HG03571 (cell line): ENCODE data around the gene ALDH1A2.

Experiments used
- ATAC-seq: cut with Tn5 transposase; IDR thresholded peaks from one replicate; pipeline ENCODE4 v1.9.1; 2021; ENCODE audit not compliant: unreplicated experiment

ALDH1A2 gene

DNA sequence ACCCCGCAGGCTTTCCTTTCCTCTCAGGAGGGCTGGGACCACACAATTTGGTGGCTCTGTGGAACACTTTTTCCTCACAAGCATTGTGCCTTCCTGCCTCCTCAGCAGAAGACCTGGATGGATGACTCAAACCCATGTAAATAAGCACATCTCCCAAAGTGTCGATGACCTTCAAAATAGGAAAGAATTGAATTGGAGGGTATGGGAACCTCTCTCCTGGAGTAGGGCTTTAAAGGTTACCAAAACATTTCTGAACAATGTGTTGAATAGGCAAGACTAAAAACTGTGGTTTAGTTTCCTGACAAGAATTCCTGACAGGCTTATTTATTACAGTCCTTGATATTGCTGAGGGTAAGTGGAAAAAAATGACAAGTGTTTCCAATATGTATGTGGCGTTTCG, 118.2 kb downstream of the ALDH1A2 start:
- ATAC-seq = no peak

DNA sequence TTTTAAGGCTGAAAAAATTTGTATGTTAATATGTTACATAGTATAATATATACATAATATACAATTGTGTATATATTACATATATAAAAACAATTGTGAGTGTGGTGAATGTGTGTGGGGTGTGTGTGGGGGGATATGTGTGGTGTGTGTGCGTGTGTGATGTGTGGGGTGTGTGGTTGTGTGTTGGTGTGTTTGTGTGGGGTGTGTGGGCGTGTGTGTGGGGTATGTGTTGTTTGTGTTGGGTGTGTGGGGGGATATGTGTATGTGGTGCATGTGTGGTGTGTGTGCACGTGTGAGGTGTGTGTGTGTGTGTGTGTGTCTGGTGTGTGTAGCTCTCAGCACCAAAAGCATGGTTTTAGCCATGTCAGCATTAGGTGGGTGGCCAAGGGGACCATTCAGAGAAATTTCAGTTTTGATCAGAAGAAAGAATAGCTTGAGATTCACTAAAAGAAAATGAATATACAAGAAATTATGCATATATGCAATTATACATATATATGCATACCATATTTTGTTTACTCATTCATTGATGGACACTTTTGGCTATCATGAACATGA, 118.9 kb downstream of the ALDH1A2 start:
- no peak for ATAC-seq

DNA sequence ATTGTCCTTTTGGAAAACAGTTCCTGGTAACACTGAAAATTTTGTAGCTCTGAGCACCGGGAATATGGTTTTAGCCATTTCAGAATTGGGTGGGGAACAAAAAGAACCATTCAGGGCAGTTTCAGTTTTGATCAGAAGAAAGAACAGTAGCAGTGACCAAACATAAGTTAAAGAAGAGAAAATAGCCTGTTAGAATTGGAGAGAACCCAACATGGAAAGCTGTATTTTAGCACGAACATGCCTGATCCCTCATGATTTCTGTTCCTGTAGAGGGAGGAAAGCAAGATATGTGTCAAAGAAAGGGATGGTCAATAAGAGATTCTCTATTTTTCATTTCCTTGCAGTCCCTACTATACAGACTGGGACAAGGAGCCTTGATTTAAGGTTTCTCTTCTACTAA, 119.9 kb downstream of the ALDH1A2 start:
- no peak for ATAC-seq

GRCh38 chr15:57943754-57944420, 121.6 kb downstream of the ALDH1A2 start:
- ATAC-seq = no peak

DNA sequence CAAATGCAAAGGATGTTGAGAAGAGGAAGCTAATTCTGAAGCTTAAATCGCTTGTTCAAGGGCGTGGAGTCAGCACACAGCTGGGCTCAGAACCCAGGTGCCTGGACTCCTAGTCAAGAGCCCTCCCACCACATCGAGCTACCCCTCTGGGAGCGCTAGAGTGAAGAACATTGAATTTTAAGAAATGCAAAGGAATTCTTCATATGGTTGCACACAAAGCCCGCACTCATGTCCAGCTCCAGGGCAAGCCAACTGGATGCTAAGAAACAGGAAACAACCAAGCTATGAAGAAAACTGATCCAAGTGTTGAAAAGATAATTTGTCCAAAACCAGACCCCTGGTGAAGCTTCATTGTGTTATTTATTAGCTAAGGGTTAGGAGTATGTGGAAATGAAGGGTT, 122.3 kb downstream of the ALDH1A2 start:
- ATAC-seq = no peak

- ATAC-seq = no peak
These were observed 123.7 kb downstream of the ALDH1A2 start for GRCh38 chr15:57941816-57942215.

DNA sequence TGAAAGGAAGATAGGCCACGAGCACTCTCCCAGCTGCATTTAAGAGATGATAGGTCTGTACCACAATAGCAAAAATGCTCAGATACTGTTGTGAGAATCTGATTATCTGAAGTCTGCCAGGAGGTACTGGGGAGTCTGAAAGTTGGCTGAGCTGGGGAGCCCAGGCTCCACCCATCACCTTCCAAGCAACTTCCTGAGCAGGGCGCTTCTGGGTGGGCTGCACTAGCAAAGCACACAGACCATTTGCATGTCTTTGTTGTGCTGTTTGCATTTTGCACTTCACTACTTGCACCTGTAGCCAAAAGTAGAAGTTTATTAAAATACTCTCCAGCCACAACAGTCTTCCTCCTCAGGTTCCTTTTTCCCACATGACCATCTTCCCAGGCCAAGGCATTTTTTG, 133.2 kb downstream of the ALDH1A2 start:
- no peak for ATAC-seq

DNA sequence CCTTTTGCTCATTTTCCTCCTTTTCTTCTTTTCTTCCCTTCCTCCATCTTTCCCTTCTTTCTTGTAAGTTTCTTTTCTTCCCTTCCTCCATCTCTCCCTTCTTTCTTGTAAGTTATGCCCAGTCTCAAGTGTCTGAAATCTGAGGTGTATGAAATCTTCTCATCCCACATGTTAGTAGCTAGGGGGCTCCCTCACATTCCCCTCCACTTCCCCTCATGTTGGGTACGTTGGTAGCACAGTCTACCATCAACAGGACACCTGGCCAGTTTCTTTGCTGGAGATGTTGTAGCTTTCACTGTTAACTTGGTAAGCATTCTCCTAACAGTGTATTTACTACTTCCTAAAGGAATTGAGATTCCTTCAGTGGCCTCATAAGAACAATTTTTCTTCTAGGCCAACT, 133.9 kb downstream of the ALDH1A2 start:
- ATAC-seq = no peak

- no peak for ATAC-seq
These were observed 138.3 kb downstream of the ALDH1A2 start for GRCh38 chr15:57927091-57927631.

GRCh38 chr15:57925650-57926049, 139.9 kb downstream of the ALDH1A2 start:
- no peak for ATAC-seq

GRCh38 chr15:57924598-57924997, 140.9 kb downstream of the ALDH1A2 start:
- ATAC-seq = no peak

DNA sequence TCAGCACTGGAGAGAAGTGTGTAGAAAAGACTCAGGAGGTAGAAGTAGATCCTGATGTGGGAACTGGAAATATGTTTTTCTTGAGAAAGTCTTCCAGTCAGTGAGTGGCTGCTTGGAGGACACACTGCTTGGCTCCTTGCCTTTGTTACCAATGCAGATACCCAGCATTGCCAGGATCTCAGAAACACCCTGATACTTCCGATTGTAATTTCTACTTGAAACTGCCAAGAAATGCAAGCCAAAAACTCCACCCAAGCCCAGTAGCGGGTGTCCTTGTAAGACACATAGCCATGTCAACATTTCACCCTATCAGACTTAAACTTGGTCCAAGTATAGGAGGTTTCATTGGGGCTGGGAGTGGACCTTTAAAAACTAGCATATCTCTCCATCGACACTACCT, 141.8 kb downstream of the ALDH1A2 start:
- ATAC-seq = no peak

GRCh38 chr15:57923306-57923705, 142.2 kb downstream of the ALDH1A2 start:
- no peak for ATAC-seq

GRCh38 chr15:57922776-57923175, 142.7 kb downstream of the ALDH1A2 start:
- ATAC-seq = no peak

DNA sequence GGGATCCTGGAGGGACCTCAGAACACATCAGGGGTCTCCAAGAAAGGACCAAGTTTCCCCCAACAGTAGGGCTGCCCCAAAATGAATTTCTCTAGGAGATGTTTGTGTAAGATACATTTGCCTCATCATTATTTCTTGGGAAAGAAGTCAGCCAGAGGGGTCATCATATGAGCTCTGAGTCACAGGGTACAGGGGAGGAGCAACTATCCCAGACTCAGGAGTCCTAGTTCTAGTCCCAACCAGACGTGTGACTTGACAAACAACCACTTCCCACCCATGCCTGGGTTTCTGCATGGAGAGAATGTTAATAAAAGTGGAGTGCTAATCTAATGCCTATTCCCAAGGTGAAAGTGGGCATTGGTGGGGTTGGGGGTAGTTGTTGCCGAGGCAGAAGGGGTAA, 144.1 kb downstream of the ALDH1A2 start:
- ATAC-seq = no peak

DNA sequence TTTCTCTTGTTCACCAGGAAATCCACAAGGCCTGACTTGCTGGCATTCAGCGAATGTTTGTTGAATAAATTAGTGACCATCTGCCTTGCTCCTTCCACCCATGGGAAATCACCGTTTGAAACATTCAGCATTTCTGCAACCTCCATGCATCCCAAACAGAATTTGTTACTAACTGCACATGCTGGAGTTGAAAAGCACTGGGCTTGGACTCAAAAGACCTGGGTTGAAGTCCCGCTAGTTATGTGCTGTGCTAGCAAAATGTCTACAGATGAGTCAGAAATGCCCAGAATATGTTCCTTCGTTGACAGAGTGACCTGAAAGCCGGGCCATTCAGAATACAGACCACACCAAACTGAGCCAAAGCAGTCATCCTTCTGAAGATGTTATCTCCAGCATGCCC, 144.6 kb downstream of the ALDH1A2 start:
- ATAC-seq = no peak

- no peak for ATAC-seq
These were observed 145.8 kb downstream of the ALDH1A2 start for GRCh38 chr15:57919754-57920153.

DNA sequence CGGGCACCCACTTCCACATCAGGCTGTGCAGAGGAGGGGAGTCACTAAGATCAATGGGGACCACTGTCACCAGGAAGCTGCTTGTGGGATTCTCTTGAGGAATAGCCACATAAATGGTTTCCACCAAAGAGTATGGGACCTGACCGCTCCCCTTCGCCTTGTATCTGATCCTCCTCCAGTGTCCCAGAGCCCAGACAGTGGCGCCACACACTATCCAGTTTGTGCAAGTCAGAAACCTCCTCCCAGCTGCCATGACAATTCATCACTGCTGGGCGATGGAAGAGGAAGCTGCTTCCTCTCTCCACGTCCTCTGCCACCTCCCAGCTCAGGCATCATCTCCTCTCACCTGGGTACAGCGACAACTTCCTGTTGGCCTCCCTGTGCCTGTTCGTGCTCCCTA, 147.5 kb downstream of the ALDH1A2 start:
- ATAC-seq = no peak

GRCh38 chr15:57916695-57917094, 148.8 kb downstream of the ALDH1A2 start:
- no peak for ATAC-seq

DNA sequence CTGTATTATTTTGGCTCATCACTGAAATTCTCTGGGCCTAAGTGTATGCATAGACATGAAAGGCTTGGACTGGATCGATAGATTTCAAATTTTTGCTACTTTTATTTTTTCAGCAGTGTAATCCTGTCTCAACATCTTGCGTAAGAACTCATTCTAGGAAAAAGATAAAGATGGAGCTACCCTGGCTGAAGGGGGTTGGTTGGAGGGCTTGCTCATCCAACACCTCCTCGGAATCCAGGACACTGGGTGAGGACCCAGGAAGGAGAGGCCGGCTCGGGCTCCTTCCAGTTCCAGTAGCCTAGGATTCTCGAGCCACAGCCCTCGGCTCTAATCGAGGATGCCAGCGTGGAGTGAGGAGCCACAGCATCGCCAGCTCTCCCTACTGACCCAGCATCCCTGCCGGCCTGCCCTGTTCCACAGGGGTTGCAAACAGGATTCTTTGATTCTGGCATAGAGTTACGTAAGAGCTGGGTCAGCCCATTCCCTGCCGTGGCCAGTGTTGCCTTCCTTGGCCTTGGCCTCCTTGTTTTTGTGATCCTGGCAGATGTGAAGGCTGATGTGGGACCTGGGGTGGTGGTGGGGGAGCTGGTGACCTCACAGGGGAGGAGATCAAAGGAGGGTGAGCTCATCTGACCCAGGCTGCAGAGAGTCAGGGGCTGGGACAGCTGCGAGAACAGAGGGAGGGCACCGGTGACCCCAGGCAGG, 149.5 kb downstream of the ALDH1A2 start:
- no peak for ATAC-seq

DNA sequence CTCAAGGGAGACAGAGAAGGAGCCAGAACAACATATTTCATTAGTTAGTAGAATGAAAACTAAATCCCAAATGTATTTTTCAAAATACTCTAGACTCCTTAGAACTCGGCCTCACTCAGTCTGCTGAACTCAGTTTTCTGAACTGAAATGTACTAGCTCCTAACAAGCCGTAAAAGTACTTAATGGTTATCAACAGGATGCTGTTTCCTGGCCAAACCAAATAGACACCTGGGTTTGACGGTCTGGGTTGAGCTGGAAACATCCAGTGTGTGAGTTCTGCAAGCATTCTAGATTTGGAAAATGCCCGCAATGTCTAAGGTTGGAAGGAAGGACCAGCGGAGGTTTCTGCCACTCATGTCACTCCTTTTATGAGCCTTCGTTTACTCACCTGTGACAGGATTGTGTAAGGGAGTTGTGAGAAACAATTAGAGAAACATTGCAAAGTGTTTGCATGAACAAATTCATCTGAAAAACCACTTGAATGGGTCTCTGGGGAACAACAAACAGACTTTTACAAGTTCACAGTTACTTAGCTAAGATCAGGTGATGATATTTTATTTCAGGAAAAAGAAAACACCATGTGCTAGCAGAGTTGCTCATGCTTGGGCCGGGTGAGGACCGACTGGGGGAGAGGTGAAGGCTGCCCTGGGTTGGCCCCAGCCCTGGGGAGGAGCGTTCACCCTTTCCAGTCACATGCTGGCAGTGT, 151.0 kb downstream of the ALDH1A2 start:
- ATAC-seq = no peak

- ATAC-seq = no peak
These were observed 154.3 kb downstream of the ALDH1A2 start for GRCh38 chr15:57911247-57911646.
